SK-N-SH (cell line): ENCODE results near the gene SDR9C7. TPM values are rescaled to one million over a fixed set of nuclear protein-coding genes. Genes with fewer than 3 reads are reported as not detected.

ENCODE experiments used
- CTCF ChIA-PET: fragments of 300-600, 350-600 bp; formaldehyde crosslinking; extraction: SDS; loops from one replicate; lab custom pipeline; 2021; lab: Yijun Ruan, JAX
- POLR2A ChIA-PET: fragments of 350-600 bp; sonication (Branson Sonifier 250); formaldehyde crosslinking; extraction: SDS; loops from one replicate; lab custom pipeline; 2020; ENCODE audit warnings: antibody characterized with exemption, inconsistent platforms; lab: Yijun Ruan, JAX
- DNase-seq: peaks from one replicate; pipeline ENCODE4 v3.0.0; 2012
- H2AFZ ChIP-seq: fragments of 200-600 bp; sonication (generic); 2 replicates; pipeline ENCODE4 v1.8.1; 2016; ENCODE audit warnings: antibody characterized with exemption, mild to moderate bottlenecking, low read depth
- H3F3A ChIP-seq: fragments of 200-600 bp; sonication (generic); replicated peaks from 2 replicates; pipeline ENCODE3; 2016; ENCODE audit warnings: antibody characterized with exemption, mild to moderate bottlenecking; ENCODE audit not compliant: insufficient read depth
- H3K27ac ChIP-seq, 2 experiments: fragments of 200-500 bp in 1 of 2; fragments of 200-600 bp in 1 of 2; sonication (Bioruptor generic) in 1 of 2; sonication (generic), shearing (Covaris generic) in 1 of 2; 2 replicates each; pipeline versions ENCODE4 v1.5.1 to v1.6.1; 2014 to 2016; ENCODE audit warnings: low read depth in 2 of 2, inconsistent platforms in 1 of 2, low read length in 1 of 2, mild to moderate bottlenecking in 1 of 2, mixed read lengths in 1 of 2
- H3K27me3 ChIP-seq: fragments of 200-600 bp; sonication (generic), shearing (Covaris generic); 2 replicates; pipeline ENCODE4 v1.6.1; 2016; ENCODE audit warnings: mixed run types; ENCODE audit not compliant: insufficient read depth
- H3K36me3 ChIP-seq, 2 experiments: fragments of 200-500 bp in 1 of 2; fragments of 200-600 bp in 1 of 2; sonication (Bioruptor generic) in 1 of 2; sonication (generic) in 1 of 2; replicated peaks in 1 of 2; 2 replicates each; pipeline versions ENCODE3 to v1.5.1; 2014 to 2016; ENCODE audit warnings: low read length in 1 of 2, mild to moderate bottlenecking in 1 of 2; ENCODE audit not compliant: insufficient read depth in 2 of 2, control insufficient read depth in 1 of 2
- H3K4me1 ChIP-seq, 2 experiments: fragments of 200-500 bp in 1 of 2; fragments of 200-600 bp in 1 of 2; sonication (Bioruptor generic) in 1 of 2; sonication (generic), shearing (Covaris generic) in 1 of 2; 2 replicates each; pipeline versions ENCODE4 v1.5.1 to v1.6.1; 2014 to 2016; ENCODE audit warnings: low read depth in 1 of 2, low read length in 1 of 2, mixed run types in 1 of 2; ENCODE audit not compliant: insufficient read depth in 2 of 2, control insufficient read depth in 1 of 2
- H3K4me2 ChIP-seq: fragments of 200-600 bp; sonication (generic), shearing (Covaris generic); 2 replicates; pipeline ENCODE4 v1.6.1; 2017; ENCODE audit warnings: mixed run types
- H3K4me3 ChIP-seq, 2 experiments: fragments of 200-500 bp in 1 of 2; fragments of 200-600 bp in 1 of 2; sonication (Bioruptor generic) in 1 of 2; sonication (generic), shearing (Covaris generic) in 1 of 2; 2 replicates each; pipeline versions ENCODE4 v1.5.1 to v1.8.1; 2014 to 2016; ENCODE audit warnings: low read depth in 2 of 2, inconsistent platforms in 1 of 2, low read length in 1 of 2, mild to moderate bottlenecking in 1 of 2, mixed read lengths in 1 of 2, moderate library complexity in 1 of 2
- H3K79me2 ChIP-seq: fragments of 200-600 bp; sonication (generic); 2 replicates; pipeline ENCODE4 v1.8.1; 2017; ENCODE audit warnings: mild to moderate bottlenecking; ENCODE audit not compliant: insufficient read depth
- H3K9ac ChIP-seq: fragments of 200-600 bp; sonication (generic); 2 replicates; pipeline ENCODE4 v1.6.1; 2017; ENCODE audit warnings: mixed run types
- H3K9me2 ChIP-seq: fragments of 200-600 bp; sonication (generic); 2 replicates; pipeline ENCODE4 v1.6.1; 2017; ENCODE audit warnings: mixed run types
- H3K9me3 ChIP-seq: fragments of 200-600 bp; sonication (generic); 2 replicates; pipeline ENCODE4 v1.6.1; 2017; ENCODE audit warnings: mixed run types, mild to moderate bottlenecking, moderate library complexity
- H4K20me1 ChIP-seq: fragments of 200-600 bp; sonication (generic); 2 replicates; pipeline ENCODE4 v1.6.1; 2017; ENCODE audit warnings: mild to moderate bottlenecking, mixed run types; ENCODE audit not compliant: insufficient read depth
- CHD2 ChIP-seq: fragments of 150-350 bp; IDR thresholded peaks from 2 replicates; pipeline ENCODE4 v1.6.1; 2018; ENCODE audit warnings: low read length; ENCODE audit not compliant: partially characterized antibody
- ELF1 ChIP-seq: IDR thresholded peaks from 2 replicates; pipeline ENCODE4 v1.4.0; 2012
- EZH2phosphoT487 ChIP-seq: fragments of 200-600 bp; sonication (generic); IDR thresholded peaks from 2 replicates; pipeline ENCODE4 v1.6.1; 2017; ENCODE audit warnings: low read depth, mixed run types, mild to moderate bottlenecking, antibody characterized with exemption, moderate library complexity, borderline replicate concordance
- FOXJ3 ChIP-seq: sonication (generic); formaldehyde crosslinking; IDR thresholded peaks from 2 replicates; pipeline ENCODE4 v1.5.1; 2020; ENCODE audit warnings: mild to moderate bottlenecking, missing genetic modification reagents
- GATA2 ChIP-seq: sonication (generic); formaldehyde crosslinking; IDR thresholded peaks from 2 replicates; pipeline ENCODE4 v1.5.0; 2020; ENCODE audit warnings: mild to moderate bottlenecking, missing genetic modification reagents
- IRF3 ChIP-seq: fragments of 150-350 bp; IDR thresholded peaks from 2 replicates; pipeline ENCODE4 v1.6.1; 2016; ENCODE audit warnings: mild to moderate bottlenecking, low read depth, low read length
- MEF2A ChIP-seq: IDR thresholded peaks from 2 replicates; pipeline ENCODE4 v1.4.0; 2012; ENCODE audit warnings: low read depth, borderline replicate concordance
- MXI1 ChIP-seq: IDR thresholded peaks from 2 replicates; pipeline ENCODE4 v1.6.1; 2012; ENCODE audit warnings: mild to moderate bottlenecking, low read depth, low read length, improper control_type of control experiment
- NFIC ChIP-seq: IDR thresholded peaks from 2 replicates; pipeline ENCODE4 v1.4.0; 2012; ENCODE audit warnings: borderline replicate concordance
- NRF1 ChIP-seq: IDR thresholded peaks from 2 replicates; pipeline ENCODE4 v1.6.1; 2012; ENCODE audit warnings: low read depth, mild to moderate bottlenecking, low read length
- POLR2AphosphoS5 ChIP-seq: IDR thresholded peaks from 2 replicates; pipeline ENCODE4 v1.6.1; 2012; ENCODE audit warnings: low read depth, low read length
- RFX5 ChIP-seq: IDR thresholded peaks from 2 replicates; pipeline ENCODE4 v1.6.1; 2012; ENCODE audit warnings: mild to moderate bottlenecking, improper control_type of control experiment, low read length
- RXRA ChIP-seq: IDR thresholded peaks from 2 replicates; pipeline ENCODE4 v1.4.0; 2012; ENCODE audit warnings: low read depth, mild to moderate bottlenecking, borderline replicate concordance
- TAF1 ChIP-seq: IDR thresholded peaks from 2 replicates; pipeline ENCODE4 v1.6.1; 2012; ENCODE audit warnings: low read depth, mild to moderate bottlenecking, low read length, moderate library complexity, borderline replicate concordance
- TCF12 ChIP-seq: IDR thresholded peaks from 2 replicates; pipeline ENCODE4 v1.4.0; 2012
- TEAD4 ChIP-seq: IDR thresholded peaks from 2 replicates; pipeline ENCODE4 v1.4.0; 2012; ENCODE audit warnings: mild to moderate bottlenecking, borderline replicate concordance; ENCODE audit not compliant: insufficient read depth
- YY1 ChIP-seq: IDR thresholded peaks from 2 replicates; pipeline ENCODE4 v1.4.0; 2012; ENCODE audit warnings: low read depth, mild to moderate bottlenecking
- WGBS: methylation state at CpG from one replicate; pipeline ENCODE4 v1.1.6; 2017; ENCODE audit warnings: low lambda C conversion rate; 5-methylcytosine and 5-hydroxymethylcytosine counted together
- polyA plus RNA-seq, 3 experiments: library from polyadenylated mRNA; depleted of rRNA; stranded (reverse); fragments of >200 nt; gene quantifications; 2 replicates each; pipeline ENCODE4 v1.2.3, GENCODE V29; 2012
- TF ChIP-seq, protein P1 (sequence below): fragments of 150-350 bp; IDR thresholded peaks from 2 replicates; pipeline ENCODE4 v1.6.1; 2017; ENCODE audit warnings: antibody characterized with exemption, low read length, low read depth, borderline replicate concordance
- TF ChIP-seq, protein P2 (sequence below): fragments of 200-600 bp; sonication (generic); IDR thresholded peaks from 2 replicates; pipeline ENCODE4 v1.6.1; 2017; ENCODE audit warnings: antibody characterized with exemption, mild to moderate bottlenecking, moderate library complexity
- TF ChIP-seq, protein P3 (sequence below): IDR thresholded peaks from 2 replicates; pipeline ENCODE4 v1.4.0; 2012; ENCODE audit warnings: low read depth
- TF ChIP-seq, protein P4 (sequence below): IDR thresholded peaks from 2 replicates; pipeline ENCODE4 v1.4.0; 2012; ENCODE audit warnings: low read depth, borderline replicate concordance

SDR9C7 gene
- polyA plus RNA-seq, 1 of the 3 experiments (the other 2 are of a cell fraction): not detected

DNA sequence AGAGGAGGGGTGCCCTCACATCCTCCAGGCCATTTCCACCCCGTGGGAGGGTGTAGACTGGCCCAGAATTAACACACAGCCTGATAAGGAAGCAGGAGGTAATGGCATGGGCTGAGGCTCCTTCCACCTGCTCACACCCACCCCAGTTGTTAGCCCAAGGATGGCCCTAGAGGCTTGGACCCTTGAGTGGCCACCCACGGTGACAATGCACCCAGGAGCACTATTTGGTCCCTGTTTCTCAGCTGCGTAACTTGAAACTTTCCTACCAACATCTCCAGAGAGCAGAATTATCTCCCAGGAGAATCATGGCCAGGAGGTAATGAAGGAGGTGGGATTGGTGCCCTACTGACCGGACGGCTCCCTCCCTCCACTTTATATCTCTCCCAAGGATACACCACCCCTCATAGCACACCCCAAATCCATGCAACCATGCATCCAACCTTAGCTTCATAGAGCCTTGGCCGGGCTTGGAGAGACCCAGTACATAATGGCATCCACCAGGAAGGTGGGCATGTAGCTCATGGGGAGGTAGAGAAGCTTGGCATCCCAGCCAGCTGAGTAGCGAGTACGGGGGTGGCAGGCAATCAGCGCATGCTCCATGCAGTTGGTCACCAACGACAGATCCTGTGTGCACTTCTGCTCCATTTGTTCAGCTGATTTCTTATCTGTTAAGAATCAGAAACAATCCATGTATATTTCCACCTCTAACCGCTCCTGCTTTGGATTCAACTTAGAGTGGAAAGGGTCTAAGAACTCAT is 17.6 kb upstream of the SDR9C7 start:
- H3K9me3 ChIP-seq: no peaks in the 10 kb centered on the region
- no peak overlapping the region for H3K4me3 ChIP-seq
- no peaks in the 10 kb centered on the region for H4K20me1 ChIP-seq
- H3K79me2 ChIP-seq: no peaks in the 10 kb centered on the region
- H3K36me3 ChIP-seq: no peaks in the 10 kb centered on the region
- H3K4me1 ChIP-seq: no peaks in the 10 kb centered on the region
- H3K27me3 ChIP-seq: peaks cover 4% of the 10 kb centered on the region; the same call in 1 of the 2 replicates
- H3K27ac ChIP-seq: no peak overlapping the region
- H3K9me2 ChIP-seq: no peaks in the 10 kb centered on the region
- no peak overlapping the region for H3K9ac ChIP-seq
- 30% methylated on average over 10 of the region's 11 CpGs for WGBS
- no peaks in the 10 kb centered on the region for H3F3A ChIP-seq
- H3K4me2 ChIP-seq: no peak overlapping the region
- no peak overlapping the region for H2AFZ ChIP-seq
- TF ChIP-seq, protein P1, sequence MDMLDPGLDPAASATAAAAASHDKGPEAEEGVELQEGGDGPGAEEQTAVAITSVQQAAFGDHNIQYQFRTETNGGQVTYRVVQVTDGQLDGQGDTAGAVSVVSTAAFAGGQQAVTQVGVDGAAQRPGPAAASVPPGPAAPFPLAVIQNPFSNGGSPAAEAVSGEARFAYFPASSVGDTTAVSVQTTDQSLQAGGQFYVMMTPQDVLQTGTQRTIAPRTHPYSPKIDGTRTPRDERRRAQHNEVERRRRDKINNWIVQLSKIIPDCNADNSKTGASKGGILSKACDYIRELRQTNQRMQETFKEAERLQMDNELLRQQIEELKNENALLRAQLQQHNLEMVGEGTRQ: no peak
- TF ChIP-seq CHD2 (no peak), MXI1 (no peak), ELF1 (no peak)
- TF ChIP-seq, all 33 proteins: peak for 0
- CTCF ChIA-PET: interaction anchor here (2.0 kb wide), 1 partner anchor 36 kb away, joined by 9 read pairs; no protein-coding TSS in a partner anchor
- no peak for DNase-seq
- POLR2A ChIA-PET: no interaction called here

DNA sequence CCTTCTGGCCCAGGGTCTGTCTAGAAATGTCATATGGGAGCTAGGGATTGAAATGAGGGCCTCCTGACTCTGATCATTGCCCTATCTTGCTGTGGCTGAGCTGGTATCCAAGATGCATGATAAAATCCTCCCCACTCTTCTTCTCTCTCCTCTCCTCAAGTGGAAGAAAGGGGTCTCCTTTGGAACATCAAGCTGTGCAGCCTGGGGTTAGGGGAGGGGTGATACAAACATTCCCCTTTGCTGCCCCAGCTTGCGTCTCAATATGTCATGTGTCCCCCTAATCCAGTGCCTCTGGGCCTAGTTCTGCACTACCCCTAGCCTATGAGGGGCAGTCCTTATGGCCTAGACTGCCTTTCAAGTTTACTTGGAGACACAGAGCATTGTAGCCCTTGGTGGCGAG is 14.7 kb upstream of the SDR9C7 start:
- POLR2A ChIA-PET: no interaction called here
- WGBS: 67% methylated on average over 1 of the region's 2 CpGs
- no peaks in the 10 kb centered on the region for H3F3A ChIP-seq
- no peak overlapping the region for H3K4me3 ChIP-seq
- no peak for TF ChIP-seq NFIC
- TF ChIP-seq FOXJ3 (CRISPR knock-in tag): no peak
- TF ChIP-seq RXRA: no peak
- no peak for TF ChIP-seq TAF1
- no peak for TF ChIP-seq RFX5
- TF ChIP-seq, protein P2, sequence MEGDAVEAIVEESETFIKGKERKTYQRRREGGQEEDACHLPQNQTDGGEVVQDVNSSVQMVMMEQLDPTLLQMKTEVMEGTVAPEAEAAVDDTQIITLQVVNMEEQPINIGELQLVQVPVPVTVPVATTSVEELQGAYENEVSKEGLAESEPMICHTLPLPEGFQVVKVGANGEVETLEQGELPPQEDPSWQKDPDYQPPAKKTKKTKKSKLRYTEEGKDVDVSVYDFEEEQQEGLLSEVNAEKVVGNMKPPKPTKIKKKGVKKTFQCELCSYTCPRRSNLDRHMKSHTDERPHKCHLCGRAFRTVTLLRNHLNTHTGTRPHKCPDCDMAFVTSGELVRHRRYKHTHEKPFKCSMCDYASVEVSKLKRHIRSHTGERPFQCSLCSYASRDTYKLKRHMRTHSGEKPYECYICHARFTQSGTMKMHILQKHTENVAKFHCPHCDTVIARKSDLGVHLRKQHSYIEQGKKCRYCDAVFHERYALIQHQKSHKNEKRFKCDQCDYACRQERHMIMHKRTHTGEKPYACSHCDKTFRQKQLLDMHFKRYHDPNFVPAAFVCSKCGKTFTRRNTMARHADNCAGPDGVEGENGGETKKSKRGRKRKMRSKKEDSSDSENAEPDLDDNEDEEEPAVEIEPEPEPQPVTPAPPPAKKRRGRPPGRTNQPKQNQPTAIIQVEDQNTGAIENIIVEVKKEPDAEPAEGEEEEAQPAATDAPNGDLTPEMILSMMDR: no peak
- TF ChIP-seq, protein P3, sequence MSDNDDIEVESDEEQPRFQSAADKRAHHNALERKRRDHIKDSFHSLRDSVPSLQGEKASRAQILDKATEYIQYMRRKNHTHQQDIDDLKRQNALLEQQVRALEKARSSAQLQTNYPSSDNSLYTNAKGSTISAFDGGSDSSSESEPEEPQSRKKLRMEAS: no peak
- TF ChIP-seq MEF2A: no peak
- no peak for TF ChIP-seq GATA2
- no peak for TF ChIP-seq IRF3
- no peak for TF ChIP-seq POLR2AphosphoS5
- TF ChIP-seq TCF12: no peak
- no peak for TF ChIP-seq TEAD4
- no peak for TF ChIP-seq EZH2phosphoT487
- no peak for TF ChIP-seq CHD2
- TF ChIP-seq NRF1: no peak
- TF ChIP-seq, protein P4, sequence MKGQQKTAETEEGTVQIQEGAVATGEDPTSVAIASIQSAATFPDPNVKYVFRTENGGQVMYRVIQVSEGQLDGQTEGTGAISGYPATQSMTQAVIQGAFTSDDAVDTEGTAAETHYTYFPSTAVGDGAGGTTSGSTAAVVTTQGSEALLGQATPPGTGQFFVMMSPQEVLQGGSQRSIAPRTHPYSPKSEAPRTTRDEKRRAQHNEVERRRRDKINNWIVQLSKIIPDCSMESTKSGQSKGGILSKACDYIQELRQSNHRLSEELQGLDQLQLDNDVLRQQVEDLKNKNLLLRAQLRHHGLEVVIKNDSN: no peak
- TF ChIP-seq YY1: no peak
- H3K9me3 ChIP-seq: no peaks in the 10 kb centered on the region
- H3K4me1 ChIP-seq: no peaks in the 10 kb centered on the region
- no peak overlapping the region for H3K27ac ChIP-seq
- DNase-seq: no peak
- no peaks in the 10 kb centered on the region for H3K9me2 ChIP-seq
- CTCF ChIA-PET: no interaction called here
- H3K36me3 ChIP-seq: no peaks in the 10 kb centered on the region
- H3K4me2 ChIP-seq: no peak overlapping the region
- H3K79me2 ChIP-seq: no peaks in the 10 kb centered on the region
- H3K27me3 ChIP-seq: no peaks in the 10 kb centered on the region
- H3K9ac ChIP-seq: no peak overlapping the region
- H4K20me1 ChIP-seq: no peaks in the 10 kb centered on the region
- H2AFZ ChIP-seq: no peak overlapping the region
